Mesenchymal stem cell (in vitro differentiated cells and primary cell): ENCODE results near the gene TEC.

Source experiments
- DNase-seq: peaks from one replicate; pipeline ENCODE4 v3.0.0-alpha.2; 2013
- H2AFZ ChIP-seq: one replicate; pipeline ENCODE4 v1.6.1; 2013; ENCODE audit warnings: low read depth, mild to moderate bottlenecking, control low read depth, inconsistent platforms, low read length, moderate library complexity
- H2AK5ac ChIP-seq: 2 replicates; pipeline ENCODE4 v1.6.1; 2013; ENCODE audit warnings: low read length, moderate library complexity, mild to moderate bottlenecking, inconsistent platforms; ENCODE audit not compliant: severe bottlenecking
- H2BK120ac ChIP-seq: one replicate; pipeline ENCODE4 v1.6.1; 2013; ENCODE audit warnings: low read depth, mild to moderate bottlenecking, inconsistent platforms, low read length, moderate library complexity
- H2BK12ac ChIP-seq, 2 experiments: one replicate each; pipeline ENCODE4 v1.6.1; 2013; ENCODE audit warnings: inconsistent platforms in 2 of 2, low read length in 2 of 2, mild to moderate bottlenecking in 2 of 2, moderate library complexity in 2 of 2, control low read depth in 1 of 2
- H2BK15ac ChIP-seq: one replicate; pipeline ENCODE4 v1.6.1; 2013; ENCODE audit warnings: mild to moderate bottlenecking, low read depth, inconsistent platforms; ENCODE audit not compliant: poor library complexity, severe bottlenecking
- H2BK5ac ChIP-seq: 2 replicates; pipeline ENCODE4 v1.6.1; 2013; ENCODE audit warnings: low read depth, mild to moderate bottlenecking, low read length, control low read depth, inconsistent platforms; ENCODE audit not compliant: poor library complexity, severe bottlenecking
- H3K14ac ChIP-seq, 2 experiments: one replicate each; pipeline ENCODE4 v1.6.1; 2013; ENCODE audit warnings: inconsistent platforms in 2 of 2, low read length in 2 of 2, control low read depth in 1 of 2, mild to moderate bottlenecking in 1 of 2, moderate library complexity in 1 of 2
- H3K18ac ChIP-seq, 2 experiments: one replicate each; pipeline ENCODE4 v1.6.1; 2013; ENCODE audit warnings: inconsistent platforms in 2 of 2, low read length in 2 of 2, control low read depth in 1 of 2, low read depth in 1 of 2, mild to moderate bottlenecking in 1 of 2
- H3K23ac ChIP-seq, 2 experiments: one replicate each; pipeline ENCODE4 v1.6.1; 2013; ENCODE audit warnings: inconsistent platforms in 2 of 2, low read length in 2 of 2, mild to moderate bottlenecking in 2 of 2, moderate library complexity in 2 of 2, control low read depth in 1 of 2
- H3K27ac ChIP-seq: 2 replicates; pipeline ENCODE4 v1.5.1; 2013; ENCODE audit warnings: mild to moderate bottlenecking, moderate library complexity, low read length, control low read depth, inconsistent platforms; ENCODE audit not compliant: poor library complexity, severe bottlenecking
- H3K27me3 ChIP-seq, 2 experiments: 2 replicates each; pipeline versions ENCODE4 v1.6.1 to v1.7.0; 2013; ENCODE audit warnings: low read length in 2 of 2, mild to moderate bottlenecking in 2 of 2, moderate library complexity in 2 of 2, control low read depth in 1 of 2, inconsistent platforms in 1 of 2; ENCODE audit not compliant: control insufficient read depth in 1 of 2, insufficient read depth in 1 of 2
- H3K36me3 ChIP-seq, 2 experiments: 2 replicates each; pipeline versions ENCODE4 v1.6.1 to v1.7.0; 2013; ENCODE audit warnings: low read length in 2 of 2, control low read depth in 1 of 2, inconsistent platforms in 1 of 2, low read depth in 1 of 2, mild to moderate bottlenecking in 1 of 2; ENCODE audit not compliant: insufficient read depth in 2 of 2, control insufficient read depth in 1 of 2
- H3K4ac ChIP-seq, 2 experiments: one replicate each; pipeline ENCODE4 v1.6.1; 2013; ENCODE audit warnings: inconsistent platforms in 2 of 2, low read length in 2 of 2, mild to moderate bottlenecking in 2 of 2, moderate library complexity in 2 of 2, control low read depth in 1 of 2, low read depth in 1 of 2
- H3K4me1 ChIP-seq: 2 replicates; pipeline ENCODE4 v1.6.1; 2013; ENCODE audit warnings: low read depth, low read length, control low read depth; ENCODE audit not compliant: control insufficient read depth, insufficient read depth
- H3K4me2 ChIP-seq: 2 replicates; pipeline ENCODE4 v1.6.1; 2013; ENCODE audit warnings: low read length, mild to moderate bottlenecking, inconsistent platforms; ENCODE audit not compliant: poor library complexity, severe bottlenecking
- H3K4me3 ChIP-seq, 2 experiments: 2 replicates each; pipeline versions ENCODE4 v1.5.1 to v1.7.0; 2013; ENCODE audit warnings: low read length in 2 of 2, mild to moderate bottlenecking in 2 of 2, control low read depth in 1 of 2, low read depth in 1 of 2; ENCODE audit not compliant: insufficient read depth in 1 of 2
- H3K79me1 ChIP-seq: replicated peaks from 2 replicates; pipeline ENCODE4 v1.6.1; 2013; ENCODE audit warnings: mild to moderate bottlenecking, control low read depth, low read length, inconsistent platforms; ENCODE audit not compliant: poor library complexity, severe bottlenecking
- H3K9ac ChIP-seq: 2 replicates; pipeline ENCODE4 v1.7.0; 2013; ENCODE audit warnings: mild to moderate bottlenecking, low read length, moderate library complexity
- H3K9me3 ChIP-seq: 2 replicates; pipeline ENCODE4 v1.7.0; 2013; ENCODE audit warnings: mild to moderate bottlenecking, low read length; ENCODE audit not compliant: control insufficient read depth
- H4K8ac ChIP-seq: one replicate; pipeline ENCODE4 v1.6.1; 2013; ENCODE audit warnings: inconsistent platforms, mild to moderate bottlenecking, low read length, moderate library complexity
- H4K91ac ChIP-seq: one replicate; pipeline ENCODE4 v1.6.1; 2013; ENCODE audit warnings: mild to moderate bottlenecking, low read length, inconsistent platforms
- WGBS: methylation state at CpG from one replicate; pipeline ENCODE4 v1.1.7; 2013; ENCODE audit warnings: mixed read lengths; 5-methylcytosine and 5-hydroxymethylcytosine counted together

Gene TEC

GRCh38 chr4:48175328-48175727, 94.3 kb downstream of the TEC start:
- Histone ChIP-seq H3K4ac (peak overlapping the region in 1 of 2 experiments; percentile 61), H3K14ac (peak overlapping the region in 1 of 2 experiments; percentile 51), H2BK5ac (no peak overlapping the region), H3K27me3 (no peaks in the 10 kb centered on the region), H2BK120ac (no peak overlapping the region), H3K27ac (peak overlapping the region; percentile 26), H2AFZ (no peak overlapping the region), H3K4me3 (no peak overlapping the region), H3K9me3 (no peaks in the 10 kb centered on the region), H3K18ac (peak overlapping the region in 1 of 2 experiments; percentile 64), H3K23ac (no peak overlapping the region), H3K9ac (no peak overlapping the region), H3K36me3 (no peaks in the 10 kb centered on the region), H2BK12ac (peak overlapping the region; percentile 69 to 85), H4K91ac (peak overlapping the region; percentile 64), H3K4me1 (peaks cover 4% of the 10 kb centered on the region), H4K8ac (peak overlapping the region; percentile 12), H3K79me1 (peaks cover 18% of the 10 kb centered on the region), H2AK5ac (peak overlapping the region; percentile 92), H2BK15ac (peak overlapping the region; percentile 40), H3K4me2 (no peak overlapping the region)
- no peak for DNase-seq
- 73% methylated on average over 2 of the region's 7 CpGs for WGBS

- no peak overlapping the region for H3K23ac ChIP-seq
- WGBS: 72% methylated on average over 5 of the region's 6 CpGs
Observed at GRCh38 chr4:48173056-48173991, 96.3 kb downstream of the TEC start.

GRCh38 chr4:48172651-48173050, 97.0 kb downstream of the TEC start:
- no peak for DNase-seq
- peaks cover 10% of the 10 kb centered on the region for H3K79me1 ChIP-seq
- H3K4me2 ChIP-seq: no peak overlapping the region
- no peaks in the 10 kb centered on the region for H3K36me3 ChIP-seq
- no peaks in the 10 kb centered on the region for H3K27me3 ChIP-seq
- no peak overlapping the region for H3K14ac ChIP-seq
- H4K8ac ChIP-seq: peak overlapping the region; percentile 27
- no peak overlapping the region for H3K4ac ChIP-seq
- peak overlapping the region; percentile 20 for H2BK5ac ChIP-seq
- H3K9me3 ChIP-seq: peaks cover 10% of the 10 kb centered on the region
- H3K4me3 ChIP-seq: no peak overlapping the region
- no peak overlapping the region for H4K91ac ChIP-seq
- H2BK15ac ChIP-seq: no peak overlapping the region
- H3K18ac ChIP-seq: no peak overlapping the region
- peak overlapping the region; percentile 33 for H3K9ac ChIP-seq
- no peak overlapping the region for H3K23ac ChIP-seq
- H3K27ac ChIP-seq: peak overlapping the region; percentile 92
- H2AK5ac ChIP-seq: no peak overlapping the region
- H2BK12ac ChIP-seq: no peak overlapping the region
- no peak overlapping the region for H2AFZ ChIP-seq
- whole genome bisulfite sequencing: 100% methylated on average over 1 of the region's 4 CpGs
- H2BK120ac ChIP-seq: no peak overlapping the region
- H3K4me1 ChIP-seq: peaks cover 4% of the 10 kb centered on the region

More at GRCh38 chr4:48173056-48173991, 96.3 kb downstream of the TEC start:
- Histone ChIP-seq H2BK120ac (peak overlapping the region; percentile 52), H3K27me3 (no peaks in the 10 kb centered on the region), H4K8ac (no peak overlapping the region), H3K4me2 (no peak overlapping the region), H3K14ac (no peak overlapping the region), H3K27ac (peak overlapping the region; percentile 92), H2BK5ac (peak overlapping the region; percentile 20), H3K4me1 (peaks cover 4% of the 10 kb centered on the region), H2BK15ac (no peak overlapping the region), H4K91ac (no peak overlapping the region), H3K9ac (peak overlapping the region; percentile 33), H2AFZ (no peak overlapping the region), H2BK12ac (no peak overlapping the region), H3K4me3 (peak overlapping the region in 1 of 2 experiments; percentile 39), H3K18ac (peak overlapping the region in 1 of 2 experiments; percentile 16), H2AK5ac (no peak overlapping the region), H3K36me3 (no peaks in the 10 kb centered on the region), H3K4ac (no peak overlapping the region), H3K9me3 (peaks cover 7% of the 10 kb centered on the region), H3K79me1 (peaks cover 13% of the 10 kb centered on the region)
- peak; percentile 89 for DNase-seq

- Histone ChIP-seq H2AFZ (no peak overlapping the region), H4K91ac (no peak overlapping the region), H3K9me3 (peaks cover 10% of the 10 kb centered on the region), H3K27me3 (no peaks in the 10 kb centered on the region), H2AK5ac (no peak overlapping the region), H3K4me1 (peaks cover 2% of the 10 kb centered on the region), H3K23ac (no peak overlapping the region), H3K4me2 (no peak overlapping the region), H2BK12ac (no peak overlapping the region), H4K8ac (no peak overlapping the region), H2BK5ac (no peak overlapping the region), H3K79me1 (peaks cover 4% of the 10 kb centered on the region), H3K9ac (no peak overlapping the region), H3K4me3 (no peak overlapping the region), H3K18ac (no peak overlapping the region), H3K36me3 (no peaks in the 10 kb centered on the region), H3K14ac (no peak overlapping the region), H3K27ac (no peak overlapping the region), H2BK15ac (no peak overlapping the region), H3K4ac (no peak overlapping the region), H2BK120ac (no peak overlapping the region)
- DNase-seq: no peak
- no CpG with 5 or more reads among the region's 1 CpG for WGBS
Observed at GRCh38 chr4:48169636-48170035, 100.0 kb downstream of the TEC start.
